GM19324 (cell line): ENCODE results near the gene UBE3C.
A peak's percentile ranks its signal among the peaks of the same experiment; 100 is the strongest.
"Not testable (repeated sequence)": the region's sequence is repeated elsewhere in the genome, so short reads cannot be mapped to it uniquely, and the experiment has no call there.

ENCODE experiments used
- ATAC-seq: cut with Tn5 transposase; IDR thresholded peaks from one replicate; pipeline ENCODE4 v1.9.1; 2021; ENCODE audit warnings: mild to moderate bottlenecking, moderate library complexity; ENCODE audit not compliant: unreplicated experiment, low FRiP score

Gene UBE3C

GRCh38 chr7:157129907-157130460 lies 8.7 kb upstream of the UBE3C start:
- no peak for ATAC-seq

GRCh38 chr7:157130849-157131248 lies 7.9 kb upstream of the UBE3C start:
- ATAC-seq = not testable (repeated sequence)

- no peak for ATAC-seq
These were observed 5.9 kb upstream of the UBE3C start for GRCh38 chr7:157132796-157133195.

GRCh38 chr7:157133304-157133703 lies 5.4 kb upstream of the UBE3C start:
- no peak for ATAC-seq

GRCh38 chr7:157136372-157136771 lies 2.4 kb upstream of the UBE3C start:
- ATAC-seq = no peak

GRCh38 chr7:157138101-157138423 lies 664 bp upstream of the UBE3C start:
- ATAC-seq = no peak

GRCh38 chr7:157139111-157139809 lies 534 bp downstream of the UBE3C start:
- peak; percentile 75 for ATAC-seq

- ATAC-seq = no peak
These were observed 1.2 kb downstream of the UBE3C start for GRCh38 chr7:157139810-157140510.

- ATAC-seq = no peak
These were observed 1.8 kb downstream of the UBE3C start for GRCh38 chr7:157140511-157140905.

GRCh38 chr7:157141525-157142060 lies 2.9 kb downstream of the UBE3C start:
- no peak for ATAC-seq

- no peak for ATAC-seq
These were observed 5.1 kb downstream of the UBE3C start for GRCh38 chr7:157143788-157144187.

- no peak for ATAC-seq
These were observed 10.6 kb downstream of the UBE3C start for GRCh38 chr7:157149317-157149716.

GRCh38 chr7:157150882-157151281 lies 12.2 kb downstream of the UBE3C start:
- ATAC-seq = no peak

GRCh38 chr7:157151626-157152339 lies 13.1 kb downstream of the UBE3C start:
- no peak for ATAC-seq

- ATAC-seq = no peak
These were observed 13.7 kb downstream of the UBE3C start for GRCh38 chr7:157152391-157152937.

- no peak for ATAC-seq
These were observed 14.5 kb downstream of the UBE3C start for GRCh38 chr7:157153260-157153659.

GRCh38 chr7:157155959-157156358 lies 17.2 kb downstream of the UBE3C start:
- no peak for ATAC-seq

- no peak for ATAC-seq
These were observed 19.7 kb downstream of the UBE3C start for GRCh38 chr7:157158400-157158799.

- ATAC-seq = not testable (repeated sequence)
These were observed 20.8 kb downstream of the UBE3C start for GRCh38 chr7:157159537-157159936.

- no peak for ATAC-seq
These were observed 21.7 kb downstream of the UBE3C start for GRCh38 chr7:157160433-157160832.

GRCh38 chr7:157165987-157166386 lies 27.3 kb downstream of the UBE3C start:
- ATAC-seq = no peak
